ENCODE results near the gene DOCK11.

- TF ChIP-seq EZH2phosphoT487 (IDR thresholded peaks at IDR 0.05; ENCODE audit: insufficient read depth, low read depth): no peak
- TF ChIP-seq EZH2 (IDR thresholded peaks at IDR 0.05; ENCODE audit: insufficient read depth, poor library complexity, severe bottlenecking): no peak
Measured at GRCh38 chrX:118552121-118552900, 56.7 kb downstream of the DOCK11 start.
